SK-N-SH (cell line): ENCODE data around the gene HPCAL1. TPM values are rescaled to one million over a fixed set of nuclear protein-coding genes. Genes with fewer than 3 reads are reported as not detected.

Experiments used
- CTCF ChIA-PET: fragments of 300-600, 350-600 bp; formaldehyde crosslinking; extraction: SDS; loops from one replicate; lab custom pipeline; 2021; lab: Yijun Ruan, JAX
- POLR2A ChIA-PET: fragments of 350-600 bp; sonication (Branson Sonifier 250); formaldehyde crosslinking; extraction: SDS; loops from one replicate; lab custom pipeline; 2020; ENCODE audit warnings: antibody characterized with exemption, inconsistent platforms; lab: Yijun Ruan, JAX
- DNase-seq: peaks from one replicate; pipeline ENCODE4 v3.0.0; 2012
- H2AFZ ChIP-seq: fragments of 200-600 bp; sonication (generic); 2 replicates; pipeline ENCODE4 v1.8.1; 2016; ENCODE audit warnings: antibody characterized with exemption, mild to moderate bottlenecking, low read depth
- H3F3A ChIP-seq: fragments of 200-600 bp; sonication (generic); replicated peaks from 2 replicates; pipeline ENCODE3; 2016; ENCODE audit warnings: antibody characterized with exemption, mild to moderate bottlenecking; ENCODE audit not compliant: insufficient read depth
- H3K27ac ChIP-seq, 2 experiments: fragments of 200-500 bp in 1 of 2; fragments of 200-600 bp in 1 of 2; sonication (Bioruptor generic) in 1 of 2; sonication (generic), shearing (Covaris generic) in 1 of 2; 2 replicates each; pipeline versions ENCODE4 v1.5.1 to v1.6.1; 2014 to 2016; ENCODE audit warnings: low read depth in 2 of 2, inconsistent platforms in 1 of 2, low read length in 1 of 2, mild to moderate bottlenecking in 1 of 2, mixed read lengths in 1 of 2
- H3K27me3 ChIP-seq: fragments of 200-600 bp; sonication (generic), shearing (Covaris generic); 2 replicates; pipeline ENCODE4 v1.6.1; 2016; ENCODE audit warnings: mixed run types; ENCODE audit not compliant: insufficient read depth
- H3K36me3 ChIP-seq, 2 experiments: fragments of 200-500 bp in 1 of 2; fragments of 200-600 bp in 1 of 2; sonication (Bioruptor generic) in 1 of 2; sonication (generic) in 1 of 2; replicated peaks in 1 of 2; 2 replicates each; pipeline versions ENCODE3 to v1.5.1; 2014 to 2016; ENCODE audit warnings: low read length in 1 of 2, mild to moderate bottlenecking in 1 of 2; ENCODE audit not compliant: insufficient read depth in 2 of 2, control insufficient read depth in 1 of 2
- H3K4me1 ChIP-seq, 2 experiments: fragments of 200-500 bp in 1 of 2; fragments of 200-600 bp in 1 of 2; sonication (Bioruptor generic) in 1 of 2; sonication (generic), shearing (Covaris generic) in 1 of 2; 2 replicates each; pipeline versions ENCODE4 v1.5.1 to v1.6.1; 2014 to 2016; ENCODE audit warnings: low read depth in 1 of 2, low read length in 1 of 2, mixed run types in 1 of 2; ENCODE audit not compliant: insufficient read depth in 2 of 2, control insufficient read depth in 1 of 2
- H3K4me2 ChIP-seq: fragments of 200-600 bp; sonication (generic), shearing (Covaris generic); 2 replicates; pipeline ENCODE4 v1.6.1; 2017; ENCODE audit warnings: mixed run types
- H3K4me3 ChIP-seq, 2 experiments: fragments of 200-500 bp in 1 of 2; fragments of 200-600 bp in 1 of 2; sonication (Bioruptor generic) in 1 of 2; sonication (generic), shearing (Covaris generic) in 1 of 2; 2 replicates each; pipeline versions ENCODE4 v1.5.1 to v1.8.1; 2014 to 2016; ENCODE audit warnings: low read depth in 2 of 2, inconsistent platforms in 1 of 2, low read length in 1 of 2, mild to moderate bottlenecking in 1 of 2, mixed read lengths in 1 of 2, moderate library complexity in 1 of 2
- H3K79me2 ChIP-seq: fragments of 200-600 bp; sonication (generic); 2 replicates; pipeline ENCODE4 v1.8.1; 2017; ENCODE audit warnings: mild to moderate bottlenecking; ENCODE audit not compliant: insufficient read depth
- H3K9ac ChIP-seq: fragments of 200-600 bp; sonication (generic); 2 replicates; pipeline ENCODE4 v1.6.1; 2017; ENCODE audit warnings: mixed run types
- H3K9me2 ChIP-seq: fragments of 200-600 bp; sonication (generic); 2 replicates; pipeline ENCODE4 v1.6.1; 2017; ENCODE audit warnings: mixed run types
- H3K9me3 ChIP-seq: fragments of 200-600 bp; sonication (generic); 2 replicates; pipeline ENCODE4 v1.6.1; 2017; ENCODE audit warnings: mixed run types, mild to moderate bottlenecking, moderate library complexity
- H4K20me1 ChIP-seq: fragments of 200-600 bp; sonication (generic); 2 replicates; pipeline ENCODE4 v1.6.1; 2017; ENCODE audit warnings: mild to moderate bottlenecking, mixed run types; ENCODE audit not compliant: insufficient read depth
- FOSL2 ChIP-seq: IDR thresholded peaks from 2 replicates; pipeline ENCODE4 v1.4.0; 2012; ENCODE audit warnings: low read depth, mild to moderate bottlenecking, moderate library complexity, borderline replicate concordance
- GABPA ChIP-seq: IDR thresholded peaks from 2 replicates; pipeline ENCODE4 v1.4.0; 2012; ENCODE audit warnings: low read depth, mild to moderate bottlenecking
- NRF1 ChIP-seq: IDR thresholded peaks from 2 replicates; pipeline ENCODE4 v1.6.1; 2012; ENCODE audit warnings: low read depth, mild to moderate bottlenecking, low read length
- SIN3A ChIP-seq: IDR thresholded peaks from 2 replicates; pipeline ENCODE4 v1.6.1; 2012; ENCODE audit warnings: low read depth, mild to moderate bottlenecking, low read length, moderate library complexity, borderline replicate concordance
- SMC3 ChIP-seq: IDR thresholded peaks from 2 replicates; pipeline ENCODE4 v1.6.1; 2012; ENCODE audit warnings: low read depth, low read length, improper control_type of control experiment
- WGBS: methylation state at CpG from one replicate; pipeline ENCODE4 v1.1.6; 2017; ENCODE audit warnings: low lambda C conversion rate; 5-methylcytosine and 5-hydroxymethylcytosine counted together
- polyA plus RNA-seq, 3 experiments: library from polyadenylated mRNA; depleted of rRNA; stranded (reverse); fragments of >200 nt; gene quantifications; 2 replicates each; pipeline ENCODE4 v1.2.3, GENCODE V29; 2012
- TF ChIP-seq, protein P1 (sequence below): IDR thresholded peaks from 2 replicates; pipeline ENCODE4; 2012
- TF ChIP-seq, protein P2 (sequence below): IDR thresholded peaks from 2 replicates; pipeline ENCODE4 v1.6.1; 2012; ENCODE audit warnings: mild to moderate bottlenecking, low read depth, low read length, moderate library complexity
- TF ChIP-seq, protein P3 (sequence below): fragments of 200-600 bp; sonication (generic); IDR thresholded peaks from 2 replicates; pipeline ENCODE4 v1.6.1; 2017; ENCODE audit warnings: antibody characterized with exemption, mild to moderate bottlenecking, moderate library complexity

HPCAL1 gene
- polyA plus RNA-seq, 1 of the 3 experiments (the other 2 are of a cell fraction): 77.0 TPM

DNA sequence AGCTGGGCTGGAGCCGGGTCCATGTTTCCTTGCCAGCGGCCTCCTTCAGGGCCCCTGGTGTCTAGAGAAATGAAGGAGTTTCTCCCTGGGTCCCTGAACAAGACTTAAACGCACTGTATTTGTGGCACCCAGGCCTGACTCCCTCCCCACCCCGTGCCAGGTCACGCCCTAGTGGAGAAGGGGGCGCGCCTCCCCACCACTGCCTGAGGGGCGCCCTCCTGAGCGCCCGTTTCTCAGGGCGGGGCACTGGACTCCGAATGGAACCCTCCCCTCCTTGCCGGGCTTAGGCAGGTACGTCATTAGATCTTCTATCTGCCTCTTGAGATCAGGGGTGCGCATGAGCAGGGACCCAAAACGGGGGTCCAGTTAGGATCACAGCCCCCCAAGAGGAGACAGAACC lies 129.1 kb downstream of the HPCAL1 start:
- TF ChIP-seq SMC3 (no peak), GABPA (no peak)
- no peaks in the 10 kb centered on the region for H3F3A ChIP-seq
- no peaks in the 10 kb centered on the region for H3K27me3 ChIP-seq
- H3K36me3 ChIP-seq: peaks cover 0 to 7% of the 10 kb centered on the region in 2 experiments
- ChIA-PET CTCF (interaction anchor here (0.7 to 14.3 kb wide), 9 partner anchors 11 to 357 kb away, joined by 3 to 413 read pairs (median 5); partner anchors contain the start of genes CYS1 and RRM2), POLR2A (no interaction called here)
- no peaks in the 10 kb centered on the region for H3K9me3 ChIP-seq
- H3K27ac ChIP-seq: no peak overlapping the region
- H4K20me1 ChIP-seq: no peaks in the 10 kb centered on the region
- DNase-seq: peak; percentile 34
- 96% methylated on average over 15 of the region's 16 CpGs for WGBS
- no peak overlapping the region for H3K4me2 ChIP-seq
- no peak overlapping the region for H3K9ac ChIP-seq
- peaks cover 0 to 4% of the 10 kb centered on the region in 2 experiments; a peak in 1 of 4 replicates for H3K4me1 ChIP-seq
- H3K4me3 ChIP-seq: no peak overlapping the region
- H3K9me2 ChIP-seq: no peaks in the 10 kb centered on the region
- no peaks in the 10 kb centered on the region for H3K79me2 ChIP-seq
- H2AFZ ChIP-seq: no peak overlapping the region

DNA sequence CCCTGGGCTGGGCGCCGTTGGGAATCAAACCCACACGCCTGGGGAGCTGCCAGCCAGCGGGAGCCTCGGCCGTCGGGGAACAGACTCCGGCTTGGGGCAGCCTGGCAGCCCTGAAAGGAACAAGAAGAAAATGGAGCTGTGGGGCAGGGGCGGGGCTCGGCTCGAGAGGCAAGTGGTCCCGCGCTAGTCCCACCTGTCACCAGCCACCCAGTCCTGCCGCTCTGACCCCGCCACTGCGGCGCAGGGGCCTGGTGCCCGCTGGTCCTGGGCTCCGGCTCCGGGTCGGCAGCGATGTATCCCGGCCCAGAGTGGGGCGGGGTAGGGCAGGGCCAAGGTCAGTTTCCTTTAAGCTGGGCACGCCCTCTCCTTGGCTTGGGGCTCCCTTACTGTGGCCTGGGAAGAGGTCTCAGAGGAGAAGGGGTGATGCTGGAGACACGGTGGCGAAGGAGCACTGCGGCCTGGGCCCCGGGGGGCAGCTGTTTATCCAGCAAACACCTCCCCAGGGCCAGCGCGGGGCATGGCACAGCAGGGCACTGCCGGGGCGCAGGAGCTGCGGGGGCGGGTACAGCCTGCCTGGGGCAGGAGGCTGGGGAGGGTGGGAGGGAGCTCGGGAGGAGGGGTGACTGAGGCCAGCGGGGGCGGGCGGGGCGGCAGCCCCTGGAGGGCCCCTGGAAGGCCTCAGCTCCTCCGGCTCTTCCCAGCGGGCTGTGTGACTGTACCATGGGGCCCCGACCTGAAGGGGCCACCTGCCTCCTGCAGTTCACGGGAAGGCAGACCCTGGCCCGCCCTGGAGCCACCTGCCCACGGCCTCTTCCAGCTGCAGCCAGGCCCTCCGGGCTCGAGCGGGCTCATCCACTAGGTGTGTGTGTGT lies 129.8 kb downstream of the HPCAL1 start:
- no peaks in the 10 kb centered on the region for H4K20me1 ChIP-seq
- H3K27ac ChIP-seq: no peak overlapping the region
- no peaks in the 10 kb centered on the region for H3K9me3 ChIP-seq
- H3K27me3 ChIP-seq: no peaks in the 10 kb centered on the region
- no peak overlapping the region for H3K4me3 ChIP-seq
- H3K79me2 ChIP-seq: no peaks in the 10 kb centered on the region
- TF ChIP-seq NRF1 (no peak), FOSL2 (no peak)
- TF ChIP-seq, all 33 proteins: peak for 0
- H2AFZ ChIP-seq: no peak overlapping the region
- ChIA-PET CTCF (interaction anchor here (0.6 to 14.3 kb wide), 14 partner anchors 12 to 372 kb away, joined by 3 to 413 read pairs (median 4); partner anchors contain the start of genes CYS1, HPCAL1 and RRM2), POLR2A (interaction anchor here (0.5 kb wide), 1 partner anchor 431 kb away, joined by 3 read pairs; no protein-coding TSS in a partner anchor)
- no peak overlapping the region for H3K4me2 ChIP-seq
- no peaks in the 10 kb centered on the region for H3K9me2 ChIP-seq
- peaks cover 6% of the 10 kb centered on the region for H3F3A ChIP-seq
- WGBS: 84% methylated on average over 36 of the region's 49 CpGs
- peaks cover 0 to 4% of the 10 kb centered on the region in 2 experiments; a peak in 1 of 4 replicates for H3K4me1 ChIP-seq
- peak; percentile 55 for DNase-seq
- no peaks in the 10 kb centered on the region for H3K36me3 ChIP-seq
- H3K9ac ChIP-seq: no peak overlapping the region

DNA sequence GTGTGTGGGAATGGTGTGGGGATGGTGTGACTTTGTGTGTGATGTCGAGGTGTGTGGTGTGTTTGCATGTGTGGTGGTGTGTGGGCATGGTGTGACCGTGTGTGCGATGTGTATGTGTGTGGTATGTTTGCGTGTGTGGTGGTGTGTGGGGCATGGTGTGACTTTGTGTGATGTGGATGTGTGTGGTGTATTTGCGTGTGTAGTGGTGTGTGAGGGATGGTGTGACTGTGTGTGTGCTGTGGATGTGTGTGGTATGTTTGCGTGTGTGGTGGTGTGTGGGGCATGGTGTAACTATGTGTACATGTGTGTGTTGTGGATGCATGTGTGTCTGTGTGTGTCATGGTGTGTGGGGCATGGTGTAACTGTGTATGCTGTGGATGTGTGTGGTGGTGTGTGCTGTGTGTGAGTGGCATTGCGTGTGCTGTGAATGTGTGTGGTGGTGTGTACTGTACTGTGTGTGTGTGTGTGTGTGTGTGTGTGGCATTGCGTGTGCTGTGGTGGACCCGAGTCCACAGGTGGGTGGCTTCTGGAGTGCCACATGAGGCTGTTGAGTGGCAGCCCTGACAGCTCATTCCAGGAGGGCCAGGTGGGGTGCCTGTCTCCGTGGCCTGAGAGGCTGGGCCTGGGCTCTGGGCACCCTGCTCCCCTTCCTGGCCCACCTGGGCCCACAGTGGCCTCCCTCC lies 130.7 kb downstream of the HPCAL1 start:
- Histone ChIP-seq H3K9ac (no peak overlapping the region), H3K4me2 (no peak overlapping the region), H3K27me3 (no peaks in the 10 kb centered on the region), H3K27ac (no peak overlapping the region), H3K4me1 (peaks cover 0 to 4% of the 10 kb centered on the region in 2 experiments; a peak in 1 of 4 replicates), H3K9me3 (no peaks in the 10 kb centered on the region), H4K20me1 (no peaks in the 10 kb centered on the region), H2AFZ (no peak overlapping the region), H3K79me2 (no peaks in the 10 kb centered on the region), H3K4me3 (no peak overlapping the region), H3K9me2 (no peaks in the 10 kb centered on the region), H3K36me3 (peaks cover 0 to 7% of the 10 kb centered on the region in 2 experiments), H3F3A (peaks cover 13% of the 10 kb centered on the region)
- WGBS: 90% methylated on average over 10 of the region's 10 CpGs
- POLR2A ChIA-PET: interaction anchor here (2.0 to 2.8 kb wide), 2 partner anchors 14 to 309 kb away, joined by 9 to 25 read pairs; partner anchors contain the start of genes ODC1 and RRM2
- DNase-seq: no peak
- CTCF ChIA-PET: interaction anchor here (0.9 to 14.3 kb wide), 15 partner anchors 10 to 634 kb away, joined by 3 to 413 read pairs (median 14); partner anchors contain the start of genes CYS1, HPCAL1 and RRM2
- TF ChIP-seq, protein P1, sequence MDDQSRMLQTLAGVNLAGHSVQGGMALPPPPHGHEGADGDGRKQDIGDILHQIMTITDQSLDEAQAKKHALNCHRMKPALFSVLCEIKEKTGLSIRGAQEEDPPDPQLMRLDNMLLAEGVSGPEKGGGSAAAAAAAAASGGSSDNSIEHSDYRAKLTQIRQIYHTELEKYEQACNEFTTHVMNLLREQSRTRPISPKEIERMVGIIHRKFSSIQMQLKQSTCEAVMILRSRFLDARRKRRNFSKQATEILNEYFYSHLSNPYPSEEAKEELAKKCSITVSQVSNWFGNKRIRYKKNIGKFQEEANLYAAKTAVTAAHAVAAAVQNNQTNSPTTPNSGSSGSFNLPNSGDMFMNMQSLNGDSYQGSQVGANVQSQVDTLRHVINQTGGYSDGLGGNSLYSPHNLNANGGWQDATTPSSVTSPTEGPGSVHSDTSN: no peak
- TF ChIP-seq, protein P2, sequence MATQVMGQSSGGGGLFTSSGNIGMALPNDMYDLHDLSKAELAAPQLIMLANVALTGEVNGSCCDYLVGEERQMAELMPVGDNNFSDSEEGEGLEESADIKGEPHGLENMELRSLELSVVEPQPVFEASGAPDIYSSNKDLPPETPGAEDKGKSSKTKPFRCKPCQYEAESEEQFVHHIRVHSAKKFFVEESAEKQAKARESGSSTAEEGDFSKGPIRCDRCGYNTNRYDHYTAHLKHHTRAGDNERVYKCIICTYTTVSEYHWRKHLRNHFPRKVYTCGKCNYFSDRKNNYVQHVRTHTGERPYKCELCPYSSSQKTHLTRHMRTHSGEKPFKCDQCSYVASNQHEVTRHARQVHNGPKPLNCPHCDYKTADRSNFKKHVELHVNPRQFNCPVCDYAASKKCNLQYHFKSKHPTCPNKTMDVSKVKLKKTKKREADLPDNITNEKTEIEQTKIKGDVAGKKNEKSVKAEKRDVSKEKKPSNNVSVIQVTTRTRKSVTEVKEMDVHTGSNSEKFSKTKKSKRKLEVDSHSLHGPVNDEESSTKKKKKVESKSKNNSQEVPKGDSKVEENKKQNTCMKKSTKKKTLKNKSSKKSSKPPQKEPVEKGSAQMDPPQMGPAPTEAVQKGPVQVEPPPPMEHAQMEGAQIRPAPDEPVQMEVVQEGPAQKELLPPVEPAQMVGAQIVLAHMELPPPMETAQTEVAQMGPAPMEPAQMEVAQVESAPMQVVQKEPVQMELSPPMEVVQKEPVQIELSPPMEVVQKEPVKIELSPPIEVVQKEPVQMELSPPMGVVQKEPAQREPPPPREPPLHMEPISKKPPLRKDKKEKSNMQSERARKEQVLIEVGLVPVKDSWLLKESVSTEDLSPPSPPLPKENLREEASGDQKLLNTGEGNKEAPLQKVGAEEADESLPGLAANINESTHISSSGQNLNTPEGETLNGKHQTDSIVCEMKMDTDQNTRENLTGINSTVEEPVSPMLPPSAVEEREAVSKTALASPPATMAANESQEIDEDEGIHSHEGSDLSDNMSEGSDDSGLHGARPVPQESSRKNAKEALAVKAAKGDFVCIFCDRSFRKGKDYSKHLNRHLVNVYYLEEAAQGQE: no peak
- TF ChIP-seq, protein P3, sequence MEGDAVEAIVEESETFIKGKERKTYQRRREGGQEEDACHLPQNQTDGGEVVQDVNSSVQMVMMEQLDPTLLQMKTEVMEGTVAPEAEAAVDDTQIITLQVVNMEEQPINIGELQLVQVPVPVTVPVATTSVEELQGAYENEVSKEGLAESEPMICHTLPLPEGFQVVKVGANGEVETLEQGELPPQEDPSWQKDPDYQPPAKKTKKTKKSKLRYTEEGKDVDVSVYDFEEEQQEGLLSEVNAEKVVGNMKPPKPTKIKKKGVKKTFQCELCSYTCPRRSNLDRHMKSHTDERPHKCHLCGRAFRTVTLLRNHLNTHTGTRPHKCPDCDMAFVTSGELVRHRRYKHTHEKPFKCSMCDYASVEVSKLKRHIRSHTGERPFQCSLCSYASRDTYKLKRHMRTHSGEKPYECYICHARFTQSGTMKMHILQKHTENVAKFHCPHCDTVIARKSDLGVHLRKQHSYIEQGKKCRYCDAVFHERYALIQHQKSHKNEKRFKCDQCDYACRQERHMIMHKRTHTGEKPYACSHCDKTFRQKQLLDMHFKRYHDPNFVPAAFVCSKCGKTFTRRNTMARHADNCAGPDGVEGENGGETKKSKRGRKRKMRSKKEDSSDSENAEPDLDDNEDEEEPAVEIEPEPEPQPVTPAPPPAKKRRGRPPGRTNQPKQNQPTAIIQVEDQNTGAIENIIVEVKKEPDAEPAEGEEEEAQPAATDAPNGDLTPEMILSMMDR: no peak
- TF ChIP-seq SIN3A: no peak
